Measurements from ENCODE around the gene POU6F1.
A peak's percentile ranks its signal among the peaks of the same experiment; 100 is the strongest.

The POU6F1 gene

DNA sequence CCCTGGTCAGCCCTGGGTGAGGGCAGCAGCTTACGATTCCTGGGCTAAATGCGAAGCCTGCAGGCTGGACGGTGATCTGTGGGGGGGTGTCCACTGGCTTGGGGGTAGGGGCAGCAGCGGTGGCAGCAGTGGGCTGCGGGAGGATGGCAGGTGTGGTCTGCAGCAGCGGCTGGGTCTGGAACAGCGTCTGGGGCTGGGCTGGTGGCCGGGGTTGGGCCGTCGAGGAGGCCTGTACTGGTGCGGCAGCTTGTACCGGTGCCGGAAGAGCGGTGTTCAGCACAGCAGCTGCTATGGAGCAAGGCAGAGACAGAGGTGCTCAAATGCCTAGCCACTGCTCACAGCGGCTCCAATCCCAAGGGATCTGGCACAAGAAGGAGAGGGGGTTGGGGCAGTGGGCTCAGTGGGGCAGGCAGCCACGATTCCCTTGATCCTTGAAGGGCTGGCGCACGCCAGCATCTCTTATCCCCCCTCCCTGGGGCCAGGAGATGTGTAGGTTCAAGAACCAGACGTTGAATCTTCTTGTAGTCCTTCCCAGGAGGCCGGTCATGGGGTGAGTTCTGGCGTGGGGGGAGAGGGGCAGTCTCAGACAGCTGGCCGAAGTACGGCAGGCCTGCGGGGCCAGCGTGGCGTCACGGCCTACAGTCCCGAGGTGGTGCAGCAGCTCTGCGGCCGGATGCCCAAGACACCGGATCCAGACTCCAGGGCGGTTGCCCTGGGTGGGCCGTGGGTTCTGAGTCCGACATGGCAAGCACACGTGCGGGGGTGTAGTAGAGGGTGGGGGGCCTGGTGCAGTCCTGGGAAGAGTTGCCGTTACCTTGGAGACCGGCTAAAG is 19.9 kb downstream of the POU6F1 start:
- DNase-seq (ENCODE audit: low spot score): no peak

DNA sequence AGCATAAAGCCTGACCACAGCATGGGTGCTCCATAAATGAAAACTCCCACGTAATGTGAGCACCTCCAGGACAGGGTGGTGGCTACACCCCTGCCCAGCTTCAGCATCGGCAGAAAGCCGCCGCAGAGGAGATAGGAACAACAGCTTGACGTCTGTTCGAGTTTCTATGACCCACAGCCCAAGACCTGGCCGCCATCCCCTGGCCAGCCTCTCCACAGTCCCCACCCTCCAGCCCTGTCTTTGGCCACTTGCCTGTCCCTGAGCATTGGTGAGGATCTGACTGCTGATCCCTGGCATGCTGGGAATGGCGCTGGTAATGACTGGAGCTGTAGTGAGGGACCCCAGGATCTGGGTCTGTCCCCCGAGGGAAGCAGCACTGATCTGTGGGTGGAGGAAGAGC is 21.3 kb downstream of the POU6F1 start:
- no peak for DNase-seq (ENCODE audit: low spot score)

DNA sequence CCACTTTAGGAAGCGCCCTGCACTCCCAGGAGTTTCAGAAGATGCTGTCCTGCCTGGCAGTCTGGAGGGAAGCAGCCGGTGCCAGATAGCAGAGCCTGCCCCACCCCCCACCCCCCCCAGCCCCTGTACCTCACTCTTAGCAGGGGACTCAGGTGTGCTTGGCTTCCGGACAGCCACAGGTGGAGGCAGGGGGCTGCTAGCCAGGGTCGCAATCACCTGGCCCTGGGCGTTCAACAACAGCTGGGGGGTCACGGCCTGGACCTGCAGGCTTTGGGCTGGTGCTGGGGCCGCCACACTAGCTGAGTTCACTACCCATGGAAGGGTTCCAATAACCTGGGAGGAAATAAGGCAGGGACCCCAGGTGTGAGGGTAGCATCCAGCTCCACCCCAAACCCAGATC is 22.0 kb downstream of the POU6F1 start:
- no peak for DNase-seq (ENCODE audit: low spot score)

DNA sequence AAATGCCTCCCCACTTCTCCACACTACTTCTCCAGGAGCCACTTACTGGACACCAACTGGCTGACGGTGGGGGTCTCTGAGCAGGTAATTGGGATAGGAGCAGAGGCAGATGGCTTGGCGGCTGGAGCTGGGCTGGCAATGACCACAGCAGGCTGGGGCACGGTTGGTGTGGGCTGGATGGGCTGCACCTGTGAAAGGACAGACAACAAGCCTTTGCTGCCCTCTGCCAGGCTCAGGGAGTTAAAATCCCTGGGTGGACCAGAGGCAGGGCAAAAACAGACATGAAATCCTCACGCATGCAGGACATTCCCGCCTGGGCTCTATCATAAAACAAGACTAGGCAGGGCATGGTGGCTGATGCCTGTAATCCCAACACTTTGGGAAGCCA is 25.6 kb downstream of the POU6F1 start:
- no peak for DNase-seq (ENCODE audit: low spot score)

DNA sequence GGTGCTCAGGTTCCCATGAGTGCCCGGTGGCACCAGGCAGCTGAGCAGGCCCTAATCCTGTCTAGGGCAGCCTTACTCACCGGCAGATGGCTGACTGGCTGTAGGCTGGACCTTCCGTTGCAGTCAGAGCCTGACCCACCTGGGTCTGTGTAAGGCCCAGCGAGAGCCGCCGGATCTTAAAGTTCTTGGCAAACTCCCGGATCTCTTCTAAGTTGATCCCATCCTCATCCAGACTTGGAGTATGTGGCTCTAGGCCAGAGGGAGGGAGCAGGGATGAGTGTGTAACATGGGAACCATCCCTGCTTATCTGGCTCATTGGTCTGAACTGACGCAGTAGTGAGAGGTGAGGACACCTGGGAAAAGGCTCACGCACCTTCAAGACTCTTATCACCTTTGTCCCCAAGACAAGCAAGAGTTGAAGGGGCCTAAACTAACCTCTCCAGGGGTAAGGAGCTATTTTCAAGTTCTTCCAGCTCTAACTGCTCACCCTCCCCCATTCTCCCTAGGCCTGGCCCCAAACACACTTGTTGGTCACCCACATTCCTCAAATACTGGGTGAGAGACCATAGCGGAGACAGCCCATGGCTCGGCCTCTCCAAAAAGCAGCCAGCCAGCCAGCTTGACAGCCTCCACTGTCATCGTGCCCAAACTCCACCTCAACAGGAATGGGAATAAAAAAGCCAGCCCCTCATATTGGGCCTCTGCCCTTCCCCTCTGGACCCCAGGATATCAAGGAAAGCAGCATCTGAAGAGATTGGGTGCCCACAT is 26.2 kb downstream of the POU6F1 start:
- no peak for DNase-seq (ENCODE audit: low spot score)

DNA sequence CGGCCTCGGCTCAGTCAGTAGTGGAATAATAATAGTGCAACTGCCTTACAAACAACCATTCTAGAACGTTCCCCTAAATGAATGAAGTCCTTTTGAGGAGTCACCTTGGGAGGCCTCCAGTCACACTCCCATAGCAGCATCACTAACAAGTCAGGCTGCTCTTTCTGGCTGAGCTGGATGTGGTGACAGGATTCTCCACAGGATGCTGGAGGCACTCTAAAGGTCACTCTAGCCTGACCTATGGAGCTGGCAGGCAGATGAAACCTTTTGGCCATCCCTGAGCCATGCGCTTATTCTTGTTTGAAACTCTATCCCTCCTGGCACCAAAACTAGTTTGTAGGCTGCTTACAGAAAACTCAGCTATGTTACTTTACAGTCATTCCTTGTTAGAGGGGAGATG is 27.0 kb downstream of the POU6F1 start:
- DNase-seq (ENCODE audit: low spot score): no peak

DNA sequence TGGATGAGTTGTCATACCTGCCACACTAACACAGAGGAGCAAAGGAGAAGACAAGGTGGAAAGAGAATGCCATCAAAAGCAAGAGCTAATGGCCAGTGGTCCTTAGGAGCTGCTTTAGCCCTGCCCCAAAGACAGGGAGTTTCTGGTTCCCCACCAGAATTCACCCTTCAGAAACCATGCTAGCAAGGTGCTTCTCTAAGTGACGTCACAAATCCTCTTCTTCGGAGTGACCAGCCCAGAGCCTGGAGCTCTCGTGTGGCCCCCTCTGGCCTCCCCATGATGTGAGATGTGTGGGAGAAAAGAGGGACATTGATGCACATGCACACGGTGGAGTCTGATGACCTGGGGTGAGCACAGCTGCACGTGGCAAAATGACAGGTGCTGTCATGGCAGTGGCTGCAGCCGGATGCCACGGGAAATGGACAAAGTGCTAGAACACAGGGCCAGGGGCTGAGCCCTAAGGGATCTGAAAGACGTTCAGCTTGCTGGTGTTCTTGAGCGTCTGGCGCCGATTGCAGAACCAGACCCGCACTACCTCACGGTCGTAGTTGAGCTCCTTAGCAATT is 28.0 kb downstream of the POU6F1 start:
- DNase-seq (ENCODE audit: low spot score): no peak

DNA sequence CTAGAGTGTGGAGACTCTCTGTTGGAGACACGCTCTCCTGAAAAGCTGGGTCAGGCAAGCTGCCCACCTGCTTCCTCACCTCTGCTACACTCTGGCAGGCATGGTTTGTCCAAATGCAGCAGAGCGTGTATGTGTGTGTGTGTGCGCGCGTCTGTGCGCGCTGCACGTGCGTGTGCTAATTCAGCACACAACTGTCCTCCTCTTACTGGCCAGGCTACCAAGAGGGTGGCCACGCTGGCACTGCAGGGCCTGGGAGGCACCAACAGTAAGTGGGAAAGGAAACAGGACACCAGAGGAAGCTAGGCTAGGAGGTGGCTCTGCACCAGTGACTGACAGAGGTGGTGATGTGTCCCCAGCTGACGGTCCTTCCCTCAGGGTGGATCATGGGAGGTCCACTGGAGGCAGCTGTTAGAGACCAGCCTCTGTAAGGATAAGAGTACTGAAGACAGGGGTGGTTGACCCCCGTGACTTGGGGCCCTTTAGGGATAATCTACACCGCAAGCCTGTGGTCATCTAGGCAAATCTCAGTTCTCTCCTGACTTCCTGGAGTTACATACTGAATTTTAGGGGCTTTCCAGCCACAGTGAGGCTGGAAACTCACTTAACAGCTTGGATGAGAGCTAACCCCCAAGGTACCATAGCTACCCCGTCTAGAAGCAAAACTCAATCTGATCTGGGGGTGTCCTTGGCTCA is 29.4 kb downstream of the POU6F1 start:
- DNase-seq (ENCODE audit: low spot score): peak; percentile 40

DNA sequence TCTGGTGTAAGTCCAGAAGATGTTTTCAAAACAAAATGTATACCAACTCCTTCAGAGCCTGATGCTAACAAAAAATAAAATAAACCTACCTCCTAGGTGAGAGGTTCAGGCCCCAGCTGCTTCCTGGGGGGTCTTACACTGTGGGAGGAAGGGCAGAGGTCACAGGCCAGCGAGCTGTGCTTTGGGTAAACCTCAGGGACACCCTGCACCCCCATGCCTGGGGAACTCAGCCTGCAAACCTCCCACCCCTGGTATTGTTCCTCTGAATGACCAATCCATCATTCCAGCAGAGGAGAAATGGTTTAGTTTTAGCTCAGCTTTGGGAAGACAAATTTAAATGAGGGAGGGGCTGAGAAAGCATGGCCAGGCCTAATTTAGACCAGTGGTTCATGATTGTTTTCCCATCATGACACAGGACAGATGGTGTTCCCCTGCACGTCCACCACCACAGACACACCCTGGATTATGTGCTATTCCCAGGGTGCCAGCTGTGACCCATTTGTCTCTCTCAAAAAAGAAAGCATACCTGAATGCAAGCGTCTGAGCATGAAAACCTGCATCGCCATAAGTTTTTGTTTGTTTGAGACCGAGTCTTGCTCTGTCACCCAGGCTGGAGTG is 30.4 kb downstream of the POU6F1 start:
- no peak for DNase-seq (ENCODE audit: low spot score)

DNA sequence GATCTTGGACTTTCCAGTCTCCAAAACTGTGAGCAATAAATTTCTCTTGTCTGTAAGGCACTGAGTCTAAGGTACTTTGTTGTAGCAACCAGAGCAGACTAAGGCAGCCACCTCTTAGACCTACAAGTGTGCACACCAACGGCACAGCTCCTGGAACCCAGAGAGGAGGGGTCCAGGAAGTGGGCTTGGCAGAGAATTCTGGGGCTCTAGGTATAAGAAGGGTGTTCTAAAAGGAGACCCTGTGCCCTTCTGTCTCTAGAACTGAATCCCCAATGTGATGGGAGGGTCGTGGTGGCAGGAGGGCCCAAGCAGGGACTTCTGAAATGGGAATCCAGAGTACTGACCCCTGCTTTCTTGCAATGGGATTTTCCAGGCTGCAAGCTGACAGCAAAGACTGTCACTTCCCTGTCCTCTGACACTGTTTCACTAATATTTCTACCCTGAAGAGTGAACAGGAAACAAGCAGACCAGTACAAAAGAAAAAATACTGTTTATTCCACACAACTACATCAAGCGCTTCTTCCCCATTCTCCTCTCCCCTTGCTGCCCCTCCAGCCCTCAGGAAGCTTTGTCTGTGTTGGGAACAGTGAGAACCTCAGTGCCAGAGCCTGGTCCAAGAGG is 31.3 kb downstream of the POU6F1 start:
- no peak for DNase-seq (ENCODE audit: low spot score)

DNA sequence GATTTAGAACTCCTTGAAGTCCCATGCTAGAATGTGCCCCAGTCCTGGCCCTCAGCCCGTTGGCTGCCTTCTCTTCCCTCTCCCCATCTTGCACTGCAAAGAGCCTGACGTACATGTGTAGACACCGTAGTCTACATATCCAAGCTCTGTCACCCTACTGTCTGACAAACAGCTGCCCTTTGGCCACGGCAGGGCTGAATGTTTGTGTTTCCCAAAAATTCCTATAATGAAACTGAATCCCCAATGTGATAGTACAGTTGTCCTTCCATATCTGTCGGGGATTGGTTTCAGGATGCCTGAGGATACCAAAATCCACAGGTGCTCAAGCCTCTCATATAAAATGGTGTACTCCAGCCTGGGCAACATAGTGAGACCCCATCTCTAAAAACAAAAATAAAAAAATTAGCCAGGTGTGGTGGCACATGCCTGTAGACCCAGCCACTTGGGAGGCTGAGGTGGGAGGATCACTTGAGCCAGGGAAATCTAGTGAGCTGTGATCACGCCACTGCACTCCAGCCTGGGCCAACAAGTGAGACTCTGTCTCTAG is 32.6 kb downstream of the POU6F1 start:
- DNase-seq (ENCODE audit: low spot score): no peak

DNA sequence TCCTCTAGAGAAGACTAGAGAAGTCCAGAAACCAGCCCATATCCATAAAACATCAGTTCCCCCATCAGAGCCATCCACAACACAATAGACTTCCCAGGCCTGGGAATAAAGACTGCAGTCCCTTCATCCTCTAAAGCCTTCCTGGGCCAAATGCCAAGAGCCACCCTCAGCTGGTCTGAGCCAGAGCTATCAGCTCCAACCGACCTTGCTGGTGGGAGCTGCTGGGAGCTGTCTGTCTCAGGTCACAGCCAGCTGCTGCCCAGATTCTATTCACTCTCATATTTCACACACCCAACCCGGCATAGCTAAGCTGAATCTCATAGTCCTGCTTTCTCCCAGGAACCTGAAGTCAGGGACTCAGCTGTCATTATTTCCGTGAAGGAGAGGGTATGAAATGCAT is 34.0 kb downstream of the POU6F1 start:
- no peak for DNase-seq (ENCODE audit: low spot score)

DNA sequence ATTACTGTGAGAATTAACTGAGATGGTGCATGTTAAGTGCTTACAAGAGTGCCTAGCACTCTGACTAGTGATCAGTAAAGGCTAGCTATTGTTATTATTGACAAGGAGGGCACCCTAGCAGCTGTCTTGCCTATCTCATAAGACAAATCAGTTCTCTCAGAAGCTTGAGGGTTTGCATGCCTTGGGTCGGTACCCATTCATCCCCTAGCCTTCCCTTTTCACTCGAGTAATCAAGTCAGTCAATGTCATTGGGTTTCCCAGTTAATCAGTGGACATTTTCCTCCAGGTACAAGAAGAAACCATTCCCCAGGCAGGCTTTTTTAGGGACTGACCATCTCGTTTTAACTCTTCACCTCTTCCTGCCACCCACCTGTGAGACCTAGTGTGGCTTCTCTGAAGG is 34.5 kb downstream of the POU6F1 start:
- no peak for DNase-seq (ENCODE audit: low spot score)

DNA sequence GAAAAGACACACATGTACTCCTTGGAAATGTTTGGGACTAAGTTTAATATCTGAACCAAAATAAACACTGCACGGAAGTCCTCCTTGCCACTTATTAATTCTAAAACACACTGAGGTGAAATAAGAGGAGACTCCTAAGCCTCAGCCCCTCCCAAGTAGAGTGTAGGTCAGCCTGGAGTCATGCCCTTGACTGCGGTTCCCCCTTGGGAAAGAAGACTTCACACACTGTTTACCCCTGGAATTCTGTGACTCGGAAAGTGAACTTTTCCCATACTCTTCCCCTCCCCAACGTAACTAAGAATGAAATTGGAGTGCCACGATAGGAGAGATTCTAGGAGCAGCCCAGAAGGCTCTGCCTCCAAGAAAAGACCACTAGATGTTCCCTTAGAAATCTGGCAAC is 36.3 kb downstream of the POU6F1 start:
- DNase-seq (ENCODE audit: low spot score): no peak

DNA sequence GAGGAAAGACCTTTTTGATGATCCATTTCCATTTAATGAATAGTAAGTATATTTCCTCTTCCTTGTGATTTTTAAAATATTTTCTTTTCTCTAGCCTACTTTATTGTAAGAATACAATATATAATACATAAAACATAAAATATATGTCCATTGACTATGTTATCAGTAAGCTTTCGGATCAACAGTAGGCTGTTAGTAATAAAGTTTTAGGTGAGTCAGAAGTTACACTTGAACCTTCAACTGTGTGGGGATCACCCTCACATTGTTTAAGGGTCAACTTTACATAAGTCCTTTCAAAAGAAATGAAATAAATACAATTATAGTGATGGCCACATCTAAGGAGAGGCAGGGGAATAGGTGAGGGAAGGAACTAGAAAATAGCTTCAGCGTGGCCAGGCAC is 40.0 kb downstream of the POU6F1 start:
- no peak for DNase-seq (ENCODE audit: low spot score)

DNA sequence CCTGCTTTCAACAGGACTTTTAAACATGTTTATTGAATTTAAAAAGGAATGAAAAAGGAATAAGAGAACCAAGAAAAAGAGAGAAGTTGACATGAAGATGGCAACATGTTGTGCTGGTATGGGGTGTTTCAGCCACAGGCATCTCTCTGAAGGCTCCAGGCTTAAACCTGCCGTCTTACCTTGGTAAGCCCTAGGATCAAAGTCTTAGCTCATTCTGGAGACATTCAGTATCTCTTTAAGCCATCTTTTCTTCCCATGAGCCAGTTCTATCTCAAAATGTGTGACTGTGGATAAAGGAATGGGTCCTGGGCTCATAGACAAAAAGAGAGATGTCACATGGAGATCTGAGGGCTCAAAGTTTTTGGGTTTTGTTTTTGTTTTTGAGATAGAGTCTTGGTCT is 43.4 kb downstream of the POU6F1 start:
- no peak for DNase-seq (ENCODE audit: low spot score)

DNA sequence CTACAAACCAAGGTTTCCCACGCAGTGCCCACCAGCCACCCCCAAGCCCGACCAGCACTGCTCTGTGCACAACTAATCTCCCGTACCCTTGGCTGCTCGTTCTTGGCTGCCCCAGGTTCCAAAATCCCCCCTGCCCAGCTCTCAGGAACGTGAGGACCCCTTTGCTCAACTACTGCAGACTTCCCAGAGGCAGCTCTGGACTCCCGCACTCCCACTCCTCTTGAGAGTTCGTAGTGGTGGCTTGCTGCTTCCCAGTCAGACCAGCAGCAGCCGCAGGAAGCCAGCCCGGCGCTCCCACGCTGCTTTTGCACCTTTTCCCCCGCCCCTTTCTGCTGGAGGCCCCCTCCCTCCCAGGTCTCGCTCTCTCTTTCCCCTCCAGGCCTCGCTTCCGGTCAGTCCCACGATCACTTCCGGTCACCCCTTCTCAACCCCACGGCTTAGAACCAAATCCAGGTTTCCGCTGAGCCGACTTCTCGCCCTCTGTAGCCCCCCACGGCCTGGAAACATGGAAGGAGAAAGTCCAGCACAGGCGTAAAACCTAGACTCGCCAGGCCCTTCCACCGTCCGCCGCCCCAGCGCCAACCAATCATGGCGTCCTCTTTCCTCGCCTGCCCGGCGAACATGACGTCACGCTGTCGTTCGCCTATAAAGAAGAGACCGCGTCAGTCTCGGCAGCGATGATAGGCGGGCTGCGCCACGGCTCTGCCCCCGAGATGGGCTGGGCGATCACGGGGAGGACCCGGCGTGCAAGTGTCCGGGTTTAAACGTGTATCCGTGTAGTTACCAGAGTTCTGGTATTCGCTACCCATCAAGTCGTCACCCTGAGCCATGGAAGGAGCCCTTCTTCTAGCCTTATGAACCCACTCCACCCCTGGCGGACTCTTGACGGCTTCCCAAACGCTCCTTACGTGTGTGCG is 45.1 kb downstream of the POU6F1 start, which contains the start of gene TFCP2:
TSS of gene TFCP2 (minus strand) at position 621 of the 917 bp plus-strand sequence. CDS start 713 bp downstream, outside the sequence.
- peak; percentile 96 for DNase-seq (ENCODE audit: low spot score)

DNA sequence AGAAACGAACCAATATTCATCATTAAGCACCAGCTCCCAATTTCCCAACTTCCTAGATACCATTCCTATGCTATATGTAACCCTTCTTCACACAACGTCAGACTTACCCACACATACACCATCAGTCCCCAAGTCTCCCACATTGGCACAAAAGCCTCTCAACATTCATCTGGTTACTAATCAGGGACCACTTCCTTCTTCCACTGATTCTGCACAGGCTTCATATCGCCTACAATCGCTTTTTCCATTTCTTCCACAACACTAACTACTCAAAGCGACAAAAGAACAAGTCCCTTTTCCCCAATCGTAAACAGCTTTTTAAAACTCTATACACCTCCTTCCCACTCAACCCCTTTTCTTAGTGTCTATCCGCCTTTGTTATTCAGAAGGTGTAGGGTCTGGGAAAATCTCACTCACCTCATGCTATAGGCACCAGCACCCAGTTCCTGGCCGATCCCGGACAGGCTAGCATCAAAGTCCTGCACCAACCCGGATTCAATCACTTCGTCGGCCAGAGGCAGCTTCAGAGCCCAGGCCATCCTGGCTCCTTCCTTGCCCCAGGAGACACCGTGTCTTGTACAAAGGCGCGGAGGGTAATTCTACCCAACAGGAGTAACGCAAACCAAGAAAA is 45.9 kb downstream of the POU6F1 start:
- peak; percentile 34 for DNase-seq (ENCODE audit: low spot score)

DNA sequence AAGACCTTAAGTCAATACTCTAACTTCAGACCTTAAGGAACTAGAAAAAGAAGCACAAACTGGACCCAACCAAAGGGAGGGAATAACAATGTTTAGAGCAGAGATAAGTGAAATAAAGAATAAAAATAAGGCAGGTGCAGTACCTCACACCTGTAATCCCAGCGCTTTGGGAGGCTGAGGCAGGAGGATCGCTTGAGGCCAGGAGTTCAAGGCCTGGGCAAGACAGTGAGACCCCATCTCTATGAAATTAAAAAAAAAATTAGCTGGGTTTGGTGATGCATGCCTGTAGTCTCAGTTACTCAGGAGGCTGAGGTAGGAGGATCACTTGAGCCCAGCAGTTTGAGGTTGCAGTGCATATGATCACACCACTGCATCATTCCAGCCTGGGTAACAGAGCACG is 54.1 kb downstream of the POU6F1 start:
- no peak for DNase-seq (ENCODE audit: low spot score)

DNA sequence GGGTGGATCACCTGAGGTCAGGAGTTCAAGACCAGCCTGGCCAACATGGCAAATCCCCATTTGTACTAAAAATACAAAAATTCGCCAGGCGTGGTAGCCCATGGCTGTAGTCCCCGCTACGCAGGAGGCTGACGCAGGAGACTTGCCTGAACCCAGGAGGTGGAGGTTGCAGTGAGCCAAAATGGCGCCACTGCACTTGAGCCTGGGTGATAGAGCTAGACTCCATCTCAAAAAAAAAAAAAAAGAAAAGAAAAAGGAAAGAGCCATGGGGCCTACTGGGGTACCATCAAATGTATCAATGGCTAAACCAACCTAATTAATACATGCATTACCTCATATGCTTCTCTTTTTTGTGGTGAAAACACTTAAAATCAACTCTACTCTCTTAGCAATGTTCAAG is 55.6 kb downstream of the POU6F1 start:
- DNase-seq (ENCODE audit: low spot score): no peak
